Mononuclear cell (primary cell): ENCODE results near the gene PEX26. TPM values are rescaled to one million over a fixed set of nuclear protein-coding genes. Genes with fewer than 3 reads are reported as not detected.
"Not testable (repeated sequence)": the region's sequence is repeated elsewhere in the genome, so short reads cannot be mapped to it uniquely, and the experiment has no call there.

ENCODE experiments used
- H3K27me3 ChIP-seq: 2 replicates; pipeline ENCODE4 v1.6.0; 2011; ENCODE audit warnings: low read length, control low read depth; ENCODE audit not compliant: insufficient read depth
- H3K4me1 ChIP-seq: 2 replicates; pipeline ENCODE4 v1.5.1; 2011; ENCODE audit warnings: mild to moderate bottlenecking, low read length, control low read depth; ENCODE audit not compliant: insufficient read depth
- H3K4me3 ChIP-seq: 2 replicates; pipeline ENCODE4 v1.5.1; 2011; ENCODE audit warnings: mild to moderate bottlenecking, low read length, moderate library complexity
- H3K9me3 ChIP-seq: 2 replicates; pipeline ENCODE4 v1.5.1; 2011; ENCODE audit warnings: low read depth, mild to moderate bottlenecking, control low read depth, low read length
- total RNA-seq: library from RNA; depleted of rRNA; stranded (reverse); fragments of >200 nt; gene quantifications from one replicate; pipeline ENCODE4 v1.2.3, GENCODE V29; 2012

The PEX26 gene
- total RNA-seq, 1 donor, result 15.5 TPM

DNA sequence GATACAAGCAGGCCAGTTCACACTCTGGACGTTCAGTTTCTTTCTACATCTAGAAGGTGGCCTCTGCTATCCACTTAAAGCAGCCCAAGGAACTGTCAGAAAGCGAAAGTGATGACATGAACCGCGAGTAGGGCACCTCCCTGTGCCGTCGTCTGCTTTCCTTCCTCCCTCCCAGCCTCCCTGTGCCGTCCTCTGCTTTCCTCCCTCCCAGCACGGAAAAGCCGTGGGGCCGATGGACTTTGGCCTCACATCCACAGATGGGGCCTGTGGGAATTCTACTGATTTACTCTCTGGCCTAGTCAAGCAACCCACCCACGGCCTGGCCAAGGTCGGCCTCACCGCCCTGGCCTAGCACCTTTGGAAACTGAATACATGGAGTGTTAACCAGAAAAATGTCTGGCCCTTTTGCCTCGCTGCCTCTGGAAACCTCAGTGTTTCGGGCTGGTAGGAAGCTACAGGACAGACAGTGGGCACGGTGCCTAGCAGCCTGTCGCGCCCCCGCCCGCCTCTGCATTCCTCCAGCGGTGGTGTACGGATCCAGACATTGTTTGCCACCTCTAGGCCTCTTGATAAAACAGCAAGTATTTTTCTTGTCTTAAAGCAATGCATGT, 14.2 kb downstream of the PEX26 start:
- H3K4me1 ChIP-seq, result no peaks in the 10 kb centered on the region
- H3K27me3 ChIP-seq, result no peaks in the 10 kb centered on the region
- H3K4me3 ChIP-seq, result no peak overlapping the region
- no peaks in the 10 kb centered on the region for H3K9me3 ChIP-seq

DNA sequence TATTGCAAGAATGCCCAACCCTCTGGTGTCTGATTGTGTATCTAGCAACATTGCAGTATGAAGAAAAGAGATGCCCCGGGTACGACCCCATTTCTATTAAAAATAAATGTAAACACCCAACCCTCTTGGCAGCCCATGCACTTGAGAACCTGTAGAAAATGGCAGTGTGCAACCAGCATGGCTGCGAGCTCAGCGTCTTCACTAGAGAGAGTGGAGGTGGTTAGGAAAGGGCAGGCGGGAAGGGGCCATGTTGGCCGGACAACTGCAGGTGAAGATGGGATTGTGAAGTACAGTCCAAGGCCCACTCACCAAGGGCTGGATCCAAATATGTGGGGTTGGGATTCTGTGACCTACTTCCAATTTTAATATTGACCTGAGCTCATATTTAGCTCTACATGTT, 15.9 kb downstream of the PEX26 start:
- no peaks in the 10 kb centered on the region for H3K27me3 ChIP-seq
- no peaks in the 10 kb centered on the region for H3K4me1 ChIP-seq
- H3K4me3 ChIP-seq, result no peak overlapping the region
- no peaks in the 10 kb centered on the region for H3K9me3 ChIP-seq

DNA sequence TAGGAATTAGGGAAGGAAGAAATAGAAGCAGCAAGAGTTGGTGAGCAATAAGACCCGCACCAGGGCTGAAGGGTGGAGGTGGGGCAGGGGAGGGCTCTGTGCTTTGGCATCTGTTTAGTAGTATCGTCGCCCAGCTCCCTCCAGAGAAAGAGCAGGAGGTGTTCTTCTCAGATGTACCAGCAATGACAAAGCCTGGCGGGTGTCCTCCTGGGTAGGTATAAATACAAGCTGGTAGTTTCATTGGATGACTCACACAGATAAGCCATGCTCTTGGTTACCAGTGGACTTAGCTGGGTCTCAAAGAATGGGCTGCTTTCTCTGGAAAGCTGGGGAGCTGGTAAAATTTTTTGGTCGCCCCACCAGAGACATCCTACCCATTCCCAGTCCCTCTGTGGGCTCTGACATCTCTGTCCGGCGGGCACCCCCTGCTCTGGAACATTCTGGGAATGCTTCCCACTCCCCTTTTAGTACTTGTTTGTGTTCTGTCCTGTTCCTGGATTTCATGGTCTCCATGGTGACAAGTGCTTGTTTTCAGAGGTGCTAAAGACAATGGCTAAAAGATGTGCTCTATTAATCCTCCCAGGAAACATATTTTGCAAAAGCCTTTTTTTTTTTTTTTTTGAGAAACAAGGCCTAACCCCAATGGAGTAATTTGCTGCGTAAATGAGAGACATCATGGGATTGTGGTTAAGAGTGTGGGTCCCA, 17.5 kb downstream of the PEX26 start:
- Histone ChIP-seq H3K9me3 (no peaks in the 10 kb centered on the region), H3K27me3 (no peaks in the 10 kb centered on the region), H3K4me3 (no peak overlapping the region), H3K4me1 (no peaks in the 10 kb centered on the region)

DNA sequence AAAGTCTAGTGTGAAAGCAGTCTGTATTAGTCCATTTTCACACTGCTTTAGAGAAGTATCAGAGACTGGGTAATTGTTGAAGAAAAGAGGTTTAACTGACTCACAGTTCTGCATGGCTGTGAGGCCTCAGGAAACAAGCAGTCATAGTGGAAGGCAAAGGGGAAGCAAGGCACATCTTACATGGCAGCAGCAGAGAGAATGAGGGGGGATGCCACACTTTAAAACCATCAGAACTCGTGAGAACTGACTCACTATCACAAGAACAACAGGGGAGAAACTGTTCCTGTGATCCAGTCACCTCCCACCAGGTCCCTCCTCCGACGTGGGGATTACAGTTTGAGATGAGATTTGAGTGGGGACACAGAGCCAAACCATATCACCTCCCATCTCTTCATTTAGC, 19.0 kb downstream of the PEX26 start:
- no peaks in the 10 kb centered on the region for H3K4me1 ChIP-seq
- no peak overlapping the region for H3K4me3 ChIP-seq
- no peaks in the 10 kb centered on the region for H3K9me3 ChIP-seq
- H3K27me3 ChIP-seq, result no peaks in the 10 kb centered on the region

DNA sequence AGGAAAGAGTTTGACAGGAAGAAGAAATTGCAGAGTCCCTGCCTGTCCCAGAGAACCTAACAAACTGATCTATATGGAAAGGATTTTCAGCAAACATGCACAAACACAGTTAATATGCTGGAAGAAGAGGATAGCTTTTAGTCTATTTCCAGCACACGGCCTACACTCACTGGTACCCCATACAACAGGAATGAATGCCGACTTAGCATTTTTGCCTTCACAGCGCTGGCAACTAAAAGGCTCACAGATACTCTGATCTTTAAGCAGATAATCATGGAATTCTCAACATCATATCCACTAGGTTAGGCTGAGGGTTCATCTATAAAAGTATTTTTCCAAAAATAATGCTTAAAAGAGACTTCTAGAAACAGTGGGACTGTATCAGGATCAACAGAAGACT, 23.0 kb downstream of the PEX26 start:
- H3K27me3 ChIP-seq, result no peaks in the 10 kb centered on the region
- no peak overlapping the region for H3K4me3 ChIP-seq
- H3K9me3 ChIP-seq, result peaks cover 1% of the 10 kb centered on the region

DNA sequence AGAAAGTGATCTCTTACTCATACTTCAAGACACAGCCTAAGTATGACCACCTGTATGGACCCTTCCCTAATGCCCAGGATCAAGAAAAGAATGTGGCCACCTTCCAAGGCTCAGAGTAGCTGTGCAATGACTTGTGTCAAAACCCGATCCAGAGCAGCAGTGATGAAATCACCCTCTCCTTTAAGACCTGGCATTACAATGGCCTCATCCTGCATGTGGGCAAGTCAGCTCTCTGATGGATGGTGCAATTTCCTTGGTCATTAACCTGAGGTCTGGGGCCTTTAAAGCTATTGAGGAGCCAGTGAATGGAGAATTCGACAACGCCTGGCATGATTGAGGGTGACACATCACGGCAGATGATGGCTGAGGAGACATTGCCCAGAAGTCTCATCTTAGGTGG, 23.7 kb downstream of the PEX26 start:
- Histone ChIP-seq H3K9me3 (peaks cover 4% of the 10 kb centered on the region), H3K4me1 (no peaks in the 10 kb centered on the region), H3K27me3 (no peaks in the 10 kb centered on the region), H3K4me3 (no peak overlapping the region)

More for the DNA sequence above, 23.0 kb downstream of the PEX26 start:
- H3K4me1 ChIP-seq, result no peaks in the 10 kb centered on the region

DNA sequence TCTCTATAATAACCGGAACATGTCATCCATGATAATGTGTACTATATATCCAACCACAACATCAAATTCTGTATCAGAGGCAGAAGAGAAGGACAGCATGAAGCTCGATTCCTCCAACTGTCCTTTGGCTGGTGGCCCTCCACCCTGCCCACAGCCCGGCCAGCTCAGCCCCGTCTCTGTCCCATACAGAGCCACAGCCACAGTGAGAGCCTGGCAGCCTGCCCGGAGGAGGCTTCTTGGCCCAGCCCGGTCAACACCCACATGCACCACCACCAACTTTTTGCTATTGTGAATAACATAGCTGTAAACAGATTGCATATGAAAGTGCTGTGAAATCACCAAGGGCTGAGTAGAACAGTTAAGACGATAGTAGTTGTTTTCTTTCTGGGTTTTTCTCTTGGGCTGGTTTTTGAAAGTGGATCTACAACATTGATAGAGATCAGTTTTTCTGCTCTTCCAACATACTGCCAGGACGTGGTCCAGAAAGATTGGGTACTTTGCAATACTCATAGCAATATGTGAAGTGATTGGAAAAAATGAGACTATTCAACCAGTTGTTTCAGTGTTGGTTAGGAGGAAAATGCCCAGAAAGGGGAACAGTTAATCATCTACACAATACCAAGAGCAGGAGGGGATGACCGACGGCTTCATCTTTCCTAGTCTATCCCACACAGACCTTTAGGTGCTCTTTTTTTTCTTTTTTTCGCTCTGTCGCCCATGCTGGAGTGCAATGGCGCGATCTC, 25.9 kb downstream of the PEX26 start:
- Histone ChIP-seq H3K4me1 (no peaks in the 10 kb centered on the region), H3K27me3 (peaks cover 3% of the 10 kb centered on the region)

DNA sequence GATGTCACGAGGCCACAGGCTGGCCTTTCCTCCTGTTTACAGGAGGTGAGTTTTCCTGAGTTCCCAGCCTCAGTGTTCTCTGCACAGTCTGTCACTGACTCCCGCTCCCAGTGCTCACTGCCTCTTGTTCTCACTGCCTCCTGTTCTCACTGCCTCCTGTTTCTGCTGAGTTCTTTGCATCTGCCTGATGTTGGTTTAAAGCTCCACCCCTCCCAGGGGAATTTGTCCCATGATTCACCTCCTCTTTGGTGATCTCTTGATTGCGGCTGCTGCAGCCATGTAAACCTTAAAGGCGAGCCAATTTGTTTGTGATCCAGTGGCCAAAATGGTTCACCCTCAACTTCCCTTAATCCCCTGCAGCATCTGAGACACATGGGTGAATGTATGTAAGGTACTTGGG, 26.8 kb downstream of the PEX26 start:
- H3K27me3 ChIP-seq, result peaks cover 5% of the 10 kb centered on the region
- H3K9me3 ChIP-seq, result peaks cover 4% of the 10 kb centered on the region
- H3K4me3 ChIP-seq, result no peak overlapping the region
- H3K4me1 ChIP-seq, result no peaks in the 10 kb centered on the region

More for the DNA sequence above, 25.9 kb downstream of the PEX26 start:
- H3K4me3 ChIP-seq, result no peak overlapping the region
- peaks cover 4% of the 10 kb centered on the region for H3K9me3 ChIP-seq

DNA sequence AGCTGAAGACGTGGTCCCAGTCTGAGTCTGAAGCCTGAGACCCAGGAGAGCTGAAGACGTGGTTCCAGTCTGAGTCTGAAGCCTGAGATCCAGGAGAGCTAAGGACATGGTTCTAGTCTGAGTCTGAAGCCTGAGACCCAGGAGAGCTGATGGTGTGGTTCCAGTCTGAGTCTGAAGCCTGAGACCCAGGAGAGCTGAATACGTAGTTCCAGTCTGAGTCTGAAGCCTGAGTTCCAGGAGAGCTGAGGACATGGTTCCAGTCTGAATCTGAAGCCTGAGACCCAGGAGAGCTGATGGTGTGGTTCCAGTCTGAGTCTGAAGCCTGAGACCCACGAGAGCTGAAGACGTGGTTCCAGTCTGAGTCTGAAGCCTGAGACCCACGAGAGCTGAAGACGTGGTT, 28.2 kb downstream of the PEX26 start:
- H3K9me3 ChIP-seq, H3K4me3 ChIP-seq: not testable (repeated sequence)
- H3K27me3 ChIP-seq, result peaks cover 17% of the 10 kb centered on the region
- H3K4me1 ChIP-seq, result peaks cover 13% of the 10 kb centered on the region

DNA sequence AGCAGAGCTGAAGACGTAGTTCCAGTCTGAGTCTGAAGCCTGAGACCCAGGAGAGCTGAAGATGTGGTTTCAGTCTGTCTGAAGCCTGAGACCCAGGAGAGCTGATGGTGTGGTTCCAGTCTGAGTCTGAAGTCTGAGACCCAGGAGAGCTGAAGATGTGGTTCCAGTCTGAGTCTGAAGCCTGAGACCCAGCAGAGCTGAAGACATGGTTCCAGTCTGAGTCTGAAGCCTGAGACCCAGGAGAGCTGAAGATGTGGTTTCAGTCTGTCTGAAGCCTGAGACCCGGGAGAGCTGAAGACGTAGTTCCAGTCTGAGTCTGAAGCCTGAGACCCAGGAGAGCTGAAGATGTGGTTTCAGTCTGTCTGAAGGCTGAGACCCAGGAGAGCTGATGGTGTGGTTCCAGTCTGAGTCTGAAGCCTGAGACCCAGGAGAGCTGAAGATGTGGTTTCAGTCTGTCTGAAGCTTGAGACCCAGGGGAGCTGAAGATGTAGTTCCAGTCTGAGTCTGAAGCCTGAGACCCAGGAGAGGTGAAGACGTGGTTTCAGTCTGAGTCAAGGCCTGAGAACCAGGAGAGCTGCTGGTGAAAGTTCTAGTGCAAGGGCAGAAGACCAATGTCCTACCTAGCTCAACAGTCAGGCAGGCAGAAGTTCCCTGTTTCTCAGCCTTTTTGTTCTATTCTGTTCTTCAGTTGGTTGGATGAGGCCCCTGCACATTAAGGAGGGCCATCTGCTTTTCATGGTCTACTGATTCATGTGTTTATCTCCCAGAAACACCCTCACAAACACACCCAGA, 29.0 kb downstream of the PEX26 start:
- not testable (repeated sequence) for H3K4me3 ChIP-seq, H3K9me3 ChIP-seq
- Histone ChIP-seq H3K27me3 (peaks cover 25% of the 10 kb centered on the region), H3K4me1 (peaks cover 16% of the 10 kb centered on the region)

DNA sequence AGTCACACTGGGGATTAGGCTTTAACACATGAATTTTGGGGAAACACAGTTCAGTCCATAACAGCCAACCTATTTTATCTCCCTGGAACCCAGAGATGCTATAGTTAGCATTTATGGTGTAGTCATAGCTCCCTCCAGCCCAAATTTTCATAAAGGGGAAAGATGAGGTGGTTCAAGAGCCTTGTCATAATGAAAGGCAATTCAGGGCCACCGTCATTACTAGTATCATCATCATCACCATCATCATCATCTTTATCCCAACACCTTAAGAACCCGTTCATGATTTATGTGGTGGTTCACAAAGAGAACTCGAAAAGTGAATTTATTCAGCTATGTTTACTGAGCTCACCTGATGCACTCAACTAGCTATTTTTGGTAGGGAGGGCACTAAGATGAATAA, 30.4 kb downstream of the PEX26 start:
- Histone ChIP-seq H3K4me1 (peaks cover 16% of the 10 kb centered on the region), H3K9me3 (peaks cover 4% of the 10 kb centered on the region)

DNA sequence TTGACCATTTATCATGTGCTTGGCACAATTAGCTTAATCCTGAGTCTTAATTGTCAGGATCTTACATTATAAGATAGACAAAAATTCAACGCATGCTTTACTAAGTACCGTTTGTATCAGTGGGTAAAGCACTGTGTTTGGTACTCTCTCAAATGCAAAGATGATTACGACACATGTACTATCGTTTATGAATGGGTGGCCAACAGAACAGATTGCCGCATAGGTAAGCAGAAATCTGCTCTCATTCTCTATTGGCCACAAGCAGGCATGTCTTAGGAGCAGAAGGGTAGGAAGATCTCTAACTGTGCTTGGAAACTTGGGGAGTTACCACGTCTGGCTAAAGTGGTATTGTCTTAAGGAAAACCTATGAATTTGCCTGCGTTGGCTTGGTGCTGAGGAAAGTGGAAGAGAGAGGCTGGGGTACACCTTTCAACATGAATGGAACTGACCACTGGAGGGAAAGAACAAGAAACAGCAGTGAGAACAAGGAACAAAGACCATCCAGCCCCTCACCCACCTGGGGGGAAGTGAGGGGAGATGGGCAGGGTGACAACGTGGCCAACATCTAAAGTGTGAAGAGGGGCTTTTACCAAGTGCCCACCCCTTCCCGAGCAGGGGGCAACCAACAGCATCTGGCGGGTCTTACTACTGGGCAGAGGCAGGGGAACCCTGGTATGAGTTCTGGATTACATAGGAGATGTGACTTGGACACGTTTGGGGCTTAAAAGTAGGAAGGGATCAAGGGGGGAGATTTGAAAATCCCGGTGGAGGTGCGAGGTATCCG, 31.8 kb downstream of the PEX26 start:
- Histone ChIP-seq H3K4me1 (peaks cover 29% of the 10 kb centered on the region), H3K9me3 (peaks cover 4% of the 10 kb centered on the region), H3K27me3 (peaks cover 45% of the 10 kb centered on the region), H3K4me3 (no peak overlapping the region)

More for the DNA sequence above, 30.4 kb downstream of the PEX26 start:
- Histone ChIP-seq H3K27me3 (peaks cover 38% of the 10 kb centered on the region), H3K4me3 (no peak overlapping the region)

DNA sequence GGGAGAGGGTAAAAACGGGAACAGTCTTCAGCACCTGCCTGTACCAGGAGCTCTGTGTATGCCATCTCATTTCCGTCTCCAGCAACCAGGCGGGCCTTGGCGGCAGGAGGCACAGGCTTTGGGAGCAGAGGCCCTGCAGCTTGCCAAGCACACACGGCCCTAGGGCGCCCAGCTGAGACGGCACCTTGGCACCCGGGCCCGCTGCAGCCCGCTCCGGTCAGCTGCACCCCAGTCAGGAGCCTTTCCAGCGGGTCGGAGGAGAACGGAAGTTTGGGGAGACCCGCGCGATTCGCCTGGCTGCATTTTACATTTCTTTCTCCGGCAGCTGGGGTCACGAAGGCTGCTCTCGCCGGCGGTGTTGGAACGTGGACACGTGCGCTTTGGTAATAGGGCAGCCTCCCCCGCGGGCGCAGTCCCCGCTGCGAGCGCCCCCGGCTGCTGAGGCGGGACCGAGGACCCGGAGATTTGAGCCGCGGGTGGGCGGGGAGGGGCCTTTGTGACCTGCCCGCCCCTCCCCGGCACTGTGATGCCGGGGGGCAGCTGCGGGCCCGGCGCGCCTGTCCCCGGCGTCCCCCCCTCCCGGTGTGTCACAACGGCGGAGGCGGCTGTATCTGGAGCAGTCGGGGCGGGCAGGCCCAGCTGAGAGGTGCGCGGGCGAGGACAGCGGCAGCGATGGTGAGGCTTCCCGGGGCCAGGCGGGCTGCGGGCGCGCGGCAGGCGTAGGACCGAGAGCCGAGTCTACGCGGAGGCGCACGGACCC, 32.6 kb downstream of the PEX26 start, which contains the start of gene TUBA8:
TSS of gene TUBA8 (plus strand) at position 616 of the 760 bp plus-strand sequence. CDS start at position 673, 57 bp downstream.
- peaks cover 4% of the 10 kb centered on the region for H3K9me3 ChIP-seq

More for the DNA sequence above, 32.6 kb downstream of the PEX26 start, which contains the start of gene TUBA8:
- Histone ChIP-seq H3K27me3 (peaks cover 45% of the 10 kb centered on the region), H3K4me1 (peaks cover 29% of the 10 kb centered on the region), H3K4me3 (no peak within 1 kb of the TSS)
